GM12872 (cell line): ENCODE results near the gene PLIN1.

Experiments
- TF ChIP-seq, protein P1 (sequence below): IDR thresholded peaks from 3 replicates; pipeline ENCODE4 v1.5.1; 2011; ENCODE audit warnings: low read depth, mild to moderate bottlenecking, low read length, moderate library complexity; ENCODE audit not compliant: insufficient read depth

The PLIN1 gene

DNA sequence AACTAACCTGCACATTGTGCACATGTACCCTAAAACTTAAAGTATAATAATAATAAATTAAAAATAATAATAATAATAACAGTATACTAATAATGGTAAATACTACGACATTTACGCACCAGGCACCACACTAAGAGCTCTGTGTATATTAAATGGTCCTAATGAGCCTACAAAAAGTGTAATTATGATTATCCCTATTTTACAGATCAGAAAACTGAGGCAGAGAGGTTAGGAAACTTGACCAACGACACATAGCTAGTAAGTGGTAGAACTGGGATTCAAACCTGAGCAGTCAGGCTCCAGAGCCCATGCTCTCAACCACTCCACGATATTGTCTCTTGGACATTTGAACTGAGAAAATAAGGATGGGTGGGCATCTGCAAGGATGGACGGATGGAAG is 38.9 kb downstream of the PLIN1 start:
- TF ChIP-seq, protein P1, sequence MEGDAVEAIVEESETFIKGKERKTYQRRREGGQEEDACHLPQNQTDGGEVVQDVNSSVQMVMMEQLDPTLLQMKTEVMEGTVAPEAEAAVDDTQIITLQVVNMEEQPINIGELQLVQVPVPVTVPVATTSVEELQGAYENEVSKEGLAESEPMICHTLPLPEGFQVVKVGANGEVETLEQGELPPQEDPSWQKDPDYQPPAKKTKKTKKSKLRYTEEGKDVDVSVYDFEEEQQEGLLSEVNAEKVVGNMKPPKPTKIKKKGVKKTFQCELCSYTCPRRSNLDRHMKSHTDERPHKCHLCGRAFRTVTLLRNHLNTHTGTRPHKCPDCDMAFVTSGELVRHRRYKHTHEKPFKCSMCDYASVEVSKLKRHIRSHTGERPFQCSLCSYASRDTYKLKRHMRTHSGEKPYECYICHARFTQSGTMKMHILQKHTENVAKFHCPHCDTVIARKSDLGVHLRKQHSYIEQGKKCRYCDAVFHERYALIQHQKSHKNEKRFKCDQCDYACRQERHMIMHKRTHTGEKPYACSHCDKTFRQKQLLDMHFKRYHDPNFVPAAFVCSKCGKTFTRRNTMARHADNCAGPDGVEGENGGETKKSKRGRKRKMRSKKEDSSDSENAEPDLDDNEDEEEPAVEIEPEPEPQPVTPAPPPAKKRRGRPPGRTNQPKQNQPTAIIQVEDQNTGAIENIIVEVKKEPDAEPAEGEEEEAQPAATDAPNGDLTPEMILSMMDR: no peak

DNA sequence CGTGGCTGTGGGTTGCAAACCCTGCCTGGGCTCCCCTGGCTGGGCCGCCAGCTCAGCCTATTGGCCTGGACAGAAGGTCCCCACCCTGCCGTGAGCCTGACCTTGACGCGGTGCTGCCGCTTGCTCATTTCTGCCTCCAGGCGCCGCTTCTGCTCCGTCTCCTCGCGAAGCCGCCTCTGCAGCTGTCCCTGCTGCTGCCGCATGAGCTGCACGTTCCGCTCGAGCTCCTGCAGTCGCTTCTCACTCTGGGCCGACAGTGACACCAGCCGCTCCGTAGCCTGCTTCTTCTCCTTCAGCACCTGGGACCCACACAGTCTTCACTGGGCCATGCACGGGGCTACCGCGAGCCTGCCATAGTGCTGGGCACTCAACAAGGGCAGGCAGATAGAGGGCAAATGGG is 45.6 kb downstream of the PLIN1 start:
- TF ChIP-seq, protein P1: no peak

DNA sequence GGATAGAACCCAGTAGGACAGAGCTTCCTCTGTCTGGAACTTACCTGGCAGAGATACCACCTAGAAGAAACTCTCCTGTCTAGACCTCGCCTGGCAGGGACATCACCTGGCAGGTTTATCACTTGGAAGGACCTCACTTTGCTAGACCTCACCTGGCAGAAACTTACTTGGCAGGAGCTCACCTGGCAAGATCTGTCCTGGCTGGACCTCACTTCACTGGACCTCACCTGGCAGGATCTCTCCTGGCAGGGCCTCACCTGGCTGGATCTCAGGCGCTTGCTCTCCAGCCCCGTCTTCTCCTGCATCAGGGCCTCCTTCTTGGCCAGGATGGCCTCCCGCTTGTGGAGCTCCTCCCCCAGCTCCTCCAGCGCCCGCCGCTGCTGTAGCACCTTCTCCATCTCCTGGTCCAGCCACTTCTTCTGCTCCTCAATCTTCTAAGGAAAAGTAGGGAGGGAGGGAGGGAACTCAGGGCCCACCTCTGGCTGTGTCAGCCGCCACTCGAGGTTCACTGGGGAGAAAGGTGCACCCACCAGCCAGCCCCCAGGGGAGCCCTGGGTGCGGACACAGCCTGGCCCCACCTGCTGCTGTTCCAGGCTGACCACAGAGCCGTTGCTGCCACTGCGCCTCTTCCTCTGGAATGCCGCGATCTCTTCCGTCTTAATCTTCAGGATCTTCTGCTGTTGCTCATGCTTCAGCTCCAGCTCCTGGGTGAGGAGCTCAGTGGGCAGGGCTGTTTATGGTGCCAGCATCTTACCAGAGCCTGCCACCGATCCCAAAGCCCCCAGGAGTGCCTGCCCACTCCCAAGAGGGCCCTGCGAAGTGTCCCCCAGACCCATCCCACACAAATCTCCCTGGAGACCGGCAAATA is 46.4 kb downstream of the PLIN1 start:
- TF ChIP-seq, protein P1: no peak

DNA sequence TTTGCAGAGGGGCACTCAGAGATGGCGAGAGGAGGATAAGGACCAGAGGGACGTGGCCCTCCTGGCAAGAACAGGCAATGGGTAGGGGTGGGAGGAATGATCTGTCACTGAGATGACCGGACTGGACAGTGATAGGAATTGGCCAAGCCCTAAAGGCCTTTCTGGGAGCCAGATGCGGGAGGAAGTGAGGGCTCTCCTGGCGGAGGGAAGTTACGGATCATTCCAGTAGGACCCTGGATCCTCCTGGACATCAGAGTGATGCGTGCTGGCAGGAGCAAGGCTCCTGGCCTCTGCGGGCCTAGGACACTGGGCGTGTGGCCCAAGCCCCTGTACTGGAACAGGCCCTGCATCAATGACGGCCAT is 47.3 kb downstream of the PLIN1 start:
- TF ChIP-seq, protein P1: no peak

DNA sequence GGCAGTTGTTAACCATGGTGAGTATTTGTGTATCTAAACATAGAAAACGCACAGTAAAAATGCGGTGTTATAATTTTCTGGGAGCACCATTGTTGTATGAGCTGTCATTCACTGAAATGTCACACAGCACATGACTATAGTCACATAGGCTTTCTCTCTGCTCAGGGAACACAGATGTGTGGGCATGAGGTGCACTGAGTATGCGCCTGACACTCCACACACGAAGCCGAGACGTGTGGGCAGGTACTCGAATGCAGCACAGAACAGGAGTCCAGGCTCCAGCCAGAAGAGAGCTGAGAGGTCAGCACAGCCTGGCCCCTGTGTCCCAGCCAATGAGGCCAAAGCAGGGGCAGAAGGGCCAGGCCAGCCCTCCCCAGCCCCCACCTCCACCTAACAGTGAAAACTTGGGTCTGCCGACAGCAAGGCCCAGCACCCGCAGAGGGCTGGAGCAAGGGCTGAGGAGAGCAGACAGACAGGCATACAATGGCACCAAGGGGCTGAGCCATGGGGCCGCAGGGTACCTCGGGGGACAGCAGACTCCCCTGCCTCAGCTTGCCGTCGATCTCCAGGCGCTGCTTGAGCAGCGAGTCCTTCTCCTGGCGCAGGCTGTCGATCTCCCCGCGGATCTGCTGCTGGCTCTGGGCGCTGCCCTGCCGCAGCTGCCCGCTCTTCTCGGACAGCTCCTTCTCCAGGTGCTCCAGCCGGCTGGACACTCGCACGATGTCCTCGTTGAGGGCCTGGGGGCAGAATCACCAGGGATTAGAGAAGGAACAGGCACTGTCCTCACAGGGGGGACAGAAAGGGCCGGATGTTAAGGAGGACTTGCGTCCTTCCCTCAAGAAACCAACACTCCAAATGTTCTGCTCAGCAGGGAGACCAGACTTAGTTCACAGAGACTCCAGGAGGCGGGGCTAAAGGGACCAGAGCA is 47.9 kb downstream of the PLIN1 start:
- TF ChIP-seq, protein P1: no peak

DNA sequence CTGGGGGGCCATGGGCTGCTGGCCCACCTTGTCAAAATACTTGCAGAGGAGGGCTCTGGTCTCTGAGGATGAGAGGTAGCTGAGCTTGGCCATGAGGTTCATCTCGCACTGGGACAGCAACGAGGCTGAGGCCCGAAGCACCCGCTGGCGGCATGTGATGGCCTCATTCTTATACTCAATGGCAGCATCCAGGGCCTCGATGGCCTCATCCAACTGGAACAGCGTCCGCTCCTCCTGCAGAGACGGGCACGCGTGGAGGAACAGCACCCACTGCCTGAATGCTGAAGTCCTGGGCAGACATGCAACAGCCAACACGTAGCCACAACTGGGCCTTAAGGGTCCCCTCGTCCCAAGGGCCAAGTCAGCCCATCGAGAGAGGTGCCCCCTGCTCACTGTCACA is 48.9 kb downstream of the PLIN1 start:
- TF ChIP-seq, protein P1: no peak

DNA sequence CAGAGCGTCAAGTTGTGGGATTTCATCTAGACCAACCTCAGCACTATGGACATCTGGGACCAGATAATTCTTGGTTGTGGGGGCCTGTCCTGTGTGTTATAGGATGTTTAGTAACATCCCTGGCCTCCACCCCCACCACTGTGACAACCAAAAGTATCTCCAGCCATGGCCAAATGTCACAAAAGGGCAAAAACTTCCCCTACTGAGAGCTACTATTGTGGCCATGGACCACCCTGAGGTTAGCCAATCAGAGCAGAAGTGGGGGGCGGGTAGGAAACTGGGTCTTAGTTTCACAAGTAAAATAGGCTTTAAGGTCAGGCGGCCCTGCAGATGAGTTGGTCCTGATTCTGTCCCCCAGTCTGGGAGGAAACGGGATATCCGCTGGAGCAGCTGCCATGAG is 49.3 kb downstream of the PLIN1 start:
- TF ChIP-seq, protein P1: no peak
